Stimulated activated memory B cell treated with anti-CD40 and anti-IgM and Interleukin-4, amounts not matched to agents 10 μg/mL and 1 μg/mL and 100 μg/mL, for 72 hours (primary cell): ENCODE measurements around the gene PSMD5.

Source experiments
- ATAC-seq: fragments of 150-1000 bp; cut with Tn5 transposase; 2 replicates; pipeline ENCODE4 v1.10.0; 2021
- H3K27ac Mint-ChIP-seq: one replicate; pipeline ENCODE4 v1.8.0; 2022; ENCODE audit warnings: mild to moderate bottlenecking, mixed read lengths
- H3K27me3 Mint-ChIP-seq: one replicate; pipeline ENCODE4 v1.8.0; 2022; ENCODE audit warnings: mixed read lengths
- H3K36me3 Mint-ChIP-seq: one replicate; pipeline ENCODE4 v1.8.0; 2022; ENCODE audit warnings: mixed read lengths
- H3K4me1 Mint-ChIP-seq: one replicate; pipeline ENCODE4 v1.8.0; 2022; ENCODE audit warnings: mixed read lengths
- H3K4me3 Mint-ChIP-seq: one replicate; pipeline ENCODE4 v1.8.0; 2022; ENCODE audit warnings: mild to moderate bottlenecking, moderate library complexity, mixed read lengths
- H3K9me3 Mint-ChIP-seq: one replicate; pipeline ENCODE4 v1.8.0; 2022; ENCODE audit warnings: mixed read lengths

The PSMD5 gene

GRCh38 chr9:120877276-120878034 lies 34.7 kb upstream of the PSMD5 start:
- Mint-ChIP-seq H3K4me1 (peaks cover 56% of the 10 kb centered on the region), H3K36me3 (peaks cover 18% of the 10 kb centered on the region), H3K4me3 (peak overlapping the region; percentile 86), H3K9me3 (no peaks in the 10 kb centered on the region), H3K27ac (peak overlapping the region; percentile 82), H3K27me3 (peaks cover 27% of the 10 kb centered on the region)
- ATAC-seq, result peak; percentile 71

GRCh38 chr9:120876842-120877240 lies 34.1 kb upstream of the PSMD5 start, which contains the start of gene PHF19:
PHF19 (minus strand) TSS chr9:120877188; CDS start chr9:120874741, 2,447 bp downstream.
- peak; percentile 21 for ATAC-seq
- no peaks in the 10 kb centered on the region for H3K9me3 Mint-ChIP-seq
- H3K4me3 Mint-ChIP-seq, result peak within 1 kb of the TSS; percentile 86
- H3K27me3 Mint-ChIP-seq, result peaks cover 24% of the 10 kb centered on the region
- H3K27ac Mint-ChIP-seq, result peak within 1 kb of the TSS; percentile 82
- peaks cover 23% of the 10 kb centered on the region for H3K36me3 Mint-ChIP-seq
- peaks cover 54% of the 10 kb centered on the region for H3K4me1 Mint-ChIP-seq

- H3K4me3 Mint-ChIP-seq, result peak overlapping the region; percentile 77
- peaks cover 51% of the 10 kb centered on the region for H3K4me1 Mint-ChIP-seq
- peak overlapping the region; percentile 82 for H3K27ac Mint-ChIP-seq
- H3K9me3 Mint-ChIP-seq, result no peaks in the 10 kb centered on the region
- peaks cover 18% of the 10 kb centered on the region for H3K27me3 Mint-ChIP-seq
- H3K36me3 Mint-ChIP-seq, result peaks cover 23% of the 10 kb centered on the region
- ATAC-seq, result peak; percentile 85
Observed at GRCh38 chr9:120875954-120876841, 33.5 kb upstream of the PSMD5 start.

GRCh38 chr9:120875643-120875953 lies 32.9 kb upstream of the PSMD5 start:
- peak overlapping the region; percentile 72 for H3K4me3 Mint-ChIP-seq
- H3K9me3 Mint-ChIP-seq, result no peaks in the 10 kb centered on the region
- peaks cover 13% of the 10 kb centered on the region for H3K27me3 Mint-ChIP-seq
- H3K27ac Mint-ChIP-seq, result peak overlapping the region; percentile 82
- H3K4me1 Mint-ChIP-seq, result peaks cover 51% of the 10 kb centered on the region
- no peak for ATAC-seq
- peaks cover 23% of the 10 kb centered on the region for H3K36me3 Mint-ChIP-seq

GRCh38 chr9:120875195-120875565 lies 32.5 kb upstream of the PSMD5 start:
- Mint-ChIP-seq H3K27me3 (peaks cover 13% of the 10 kb centered on the region), H3K4me1 (peaks cover 53% of the 10 kb centered on the region), H3K36me3 (peaks cover 23% of the 10 kb centered on the region), H3K4me3 (peak overlapping the region; percentile 72), H3K27ac (peak overlapping the region; percentile 82), H3K9me3 (no peaks in the 10 kb centered on the region)
- no peak for ATAC-seq

GRCh38 chr9:120874226-120875194 lies 31.8 kb upstream of the PSMD5 start:
- H3K36me3 Mint-ChIP-seq, result peaks cover 23% of the 10 kb centered on the region
- peaks cover 55% of the 10 kb centered on the region for H3K4me1 Mint-ChIP-seq
- H3K27ac Mint-ChIP-seq, result peak overlapping the region; percentile 31
- H3K27me3 Mint-ChIP-seq, result peaks cover 9% of the 10 kb centered on the region
- no peak for ATAC-seq
- no peak overlapping the region for H3K4me3 Mint-ChIP-seq
- H3K9me3 Mint-ChIP-seq, result no peaks in the 10 kb centered on the region

GRCh38 chr9:120873512-120873911 lies 30.8 kb upstream of the PSMD5 start:
- H3K36me3 Mint-ChIP-seq, result peaks cover 23% of the 10 kb centered on the region
- no peaks in the 10 kb centered on the region for H3K27me3 Mint-ChIP-seq
- ATAC-seq, result no peak
- H3K4me3 Mint-ChIP-seq, result no peak overlapping the region
- peaks cover 51% of the 10 kb centered on the region for H3K4me1 Mint-ChIP-seq
- no peaks in the 10 kb centered on the region for H3K9me3 Mint-ChIP-seq
- peak overlapping the region; percentile 31 for H3K27ac Mint-ChIP-seq

GRCh38 chr9:120872791-120873502 lies 30.2 kb upstream of the PSMD5 start:
- Mint-ChIP-seq H3K4me1 (peaks cover 51% of the 10 kb centered on the region), H3K36me3 (peaks cover 23% of the 10 kb centered on the region), H3K9me3 (no peaks in the 10 kb centered on the region), H3K27me3 (no peaks in the 10 kb centered on the region), H3K4me3 (no peak overlapping the region), H3K27ac (peak overlapping the region; percentile 31)
- no peak for ATAC-seq

- Mint-ChIP-seq H3K27ac (peak overlapping the region; percentile 55), H3K4me3 (peak overlapping the region; percentile 50), H3K27me3 (no peaks in the 10 kb centered on the region), H3K9me3 (no peaks in the 10 kb centered on the region), H3K36me3 (peaks cover 17% of the 10 kb centered on the region), H3K4me1 (peaks cover 35% of the 10 kb centered on the region)
- ATAC-seq, result no peak
Observed at GRCh38 chr9:120870206-120870605, 27.5 kb upstream of the PSMD5 start.

GRCh38 chr9:120869726-120870125 lies 27.0 kb upstream of the PSMD5 start:
- H3K9me3 Mint-ChIP-seq, result no peaks in the 10 kb centered on the region
- ATAC-seq, result no peak
- peaks cover 34% of the 10 kb centered on the region for H3K4me1 Mint-ChIP-seq
- H3K27me3 Mint-ChIP-seq, result no peaks in the 10 kb centered on the region
- peaks cover 17% of the 10 kb centered on the region for H3K36me3 Mint-ChIP-seq
- no peak overlapping the region for H3K4me3 Mint-ChIP-seq
- H3K27ac Mint-ChIP-seq, result peak overlapping the region; percentile 55

GRCh38 chr9:120869360-120869687 lies 26.6 kb upstream of the PSMD5 start:
- ATAC-seq, result no peak
- Mint-ChIP-seq H3K4me3 (peak overlapping the region; percentile 93), H3K27ac (peak overlapping the region; percentile 79), H3K36me3 (peaks cover 18% of the 10 kb centered on the region), H3K27me3 (no peaks in the 10 kb centered on the region), H3K9me3 (no peaks in the 10 kb centered on the region), H3K4me1 (peaks cover 30% of the 10 kb centered on the region)

GRCh38 chr9:120868676-120869359 lies 26.1 kb upstream of the PSMD5 start:
- Mint-ChIP-seq H3K27ac (peak overlapping the region; percentile 79), H3K27me3 (no peaks in the 10 kb centered on the region), H3K36me3 (peaks cover 21% of the 10 kb centered on the region), H3K4me1 (peaks cover 26% of the 10 kb centered on the region), H3K9me3 (no peaks in the 10 kb centered on the region), H3K4me3 (peak overlapping the region; percentile 93)
- peak; percentile 98 for ATAC-seq

- peak overlapping the region; percentile 79 for H3K27ac Mint-ChIP-seq
- H3K27me3 Mint-ChIP-seq, result no peaks in the 10 kb centered on the region
- H3K4me1 Mint-ChIP-seq, result peaks cover 21% of the 10 kb centered on the region
- peak overlapping the region; percentile 79 for H3K4me3 Mint-ChIP-seq
- no peaks in the 10 kb centered on the region for H3K9me3 Mint-ChIP-seq
- peaks cover 20% of the 10 kb centered on the region for H3K36me3 Mint-ChIP-seq
- no peak for ATAC-seq
Observed at GRCh38 chr9:120868339-120868675, 25.6 kb upstream of the PSMD5 start.
